Glutamatergic neuron (in vitro differentiated cells): ENCODE measurements around the gene ALPK1. TPM values are rescaled to one million over a fixed set of nuclear protein-coding genes. Genes with fewer than 3 reads are reported as not detected.

Experiments used
- DNase-seq: peaks from one replicate; pipeline ENCODE4 v3.0.0; 2022
- H3K27ac Mint-ChIP-seq: one replicate; pipeline ENCODE4 v1.8.0; 2020; ENCODE audit warnings: mild to moderate bottlenecking, mixed read lengths, inconsistent platforms; ENCODE audit not compliant: unreplicated experiment
- H3K27me3 Mint-ChIP-seq: one replicate; pipeline ENCODE4 v1.8.0; 2020; ENCODE audit warnings: mild to moderate bottlenecking, moderate library complexity, mixed read lengths, inconsistent platforms; ENCODE audit not compliant: unreplicated experiment
- H3K36me3 Mint-ChIP-seq: one replicate; pipeline ENCODE4 v1.8.0; 2020; ENCODE audit warnings: mild to moderate bottlenecking, mixed read lengths, inconsistent platforms; ENCODE audit not compliant: unreplicated experiment
- H3K4me1 Mint-ChIP-seq: one replicate; pipeline ENCODE4 v1.8.0; 2020; ENCODE audit warnings: mild to moderate bottlenecking, low read depth, mixed read lengths, inconsistent platforms; ENCODE audit not compliant: unreplicated experiment
- H3K4me3 Mint-ChIP-seq: one replicate; pipeline ENCODE4 v1.8.0; 2020; ENCODE audit warnings: mild to moderate bottlenecking, mixed read lengths, inconsistent platforms; ENCODE audit not compliant: unreplicated experiment
- H3K9me3 Mint-ChIP-seq: one replicate; pipeline ENCODE4 v1.8.0; 2020; ENCODE audit warnings: mild to moderate bottlenecking, moderate library complexity, mixed read lengths, inconsistent platforms; ENCODE audit not compliant: unreplicated experiment
- CTCF ChIP-seq: fragments of 200-600 bp; sonication (generic); IDR thresholded peaks from one replicate; pipeline ENCODE4 v1.5.0; 2021; ENCODE audit not compliant: partially characterized antibody, unreplicated experiment
- total RNA-seq: library from RNA; stranded (reverse); fragmentation: NEBNext Ultra II Directional; extraction: Animal tissue kit (Norgen Biotek cat#: 25700); gene quantifications from one replicate; pipeline ENCODE4 v1.2.1, GENCODE V29; 2021; ENCODE audit not compliant: unreplicated experiment

ALPK1 gene
- total RNA-seq, 1 donor from 2014 or later, result 0.86 TPM

GRCh38 chr4:112329672-112330375 is 32.7 kb downstream of the ALPK1 start:
- Mint-ChIP-seq H3K27ac (peak overlapping the region; percentile 81), H3K27me3 (peaks cover 6% of the 10 kb centered on the region), H3K4me1 (peaks cover 51% of the 10 kb centered on the region), H3K9me3 (peaks cover 6% of the 10 kb centered on the region), H3K4me3 (no peak overlapping the region), H3K36me3 (no peaks in the 10 kb centered on the region)
- DNase-seq, result no peak
- TF ChIP-seq CTCF, result no peak

GRCh38 chr4:112330921-112331320 is 33.8 kb downstream of the ALPK1 start:
- H3K36me3 Mint-ChIP-seq, result no peaks in the 10 kb centered on the region
- no peak for DNase-seq
- peaks cover 6% of the 10 kb centered on the region for H3K27me3 Mint-ChIP-seq
- peak overlapping the region; percentile 81 for H3K27ac Mint-ChIP-seq
- peaks cover 44% of the 10 kb centered on the region for H3K4me1 Mint-ChIP-seq
- no peak for TF ChIP-seq CTCF
- H3K4me3 Mint-ChIP-seq, result peak overlapping the region; percentile 51
- peaks cover 3% of the 10 kb centered on the region for H3K9me3 Mint-ChIP-seq

GRCh38 chr4:112332398-112332797 is 35.2 kb downstream of the ALPK1 start:
- Mint-ChIP-seq H3K9me3 (peaks cover 3% of the 10 kb centered on the region), H3K27me3 (peaks cover 6% of the 10 kb centered on the region), H3K27ac (no peak overlapping the region), H3K4me3 (no peak overlapping the region), H3K36me3 (no peaks in the 10 kb centered on the region), H3K4me1 (peaks cover 41% of the 10 kb centered on the region)
- no peak for TF ChIP-seq CTCF
- DNase-seq, result no peak

GRCh38 chr4:112340023-112340422 is 42.9 kb downstream of the ALPK1 start:
- DNase-seq, result no peak
- Mint-ChIP-seq H3K9me3 (no peaks in the 10 kb centered on the region), H3K4me1 (peaks cover 47% of the 10 kb centered on the region), H3K36me3 (no peaks in the 10 kb centered on the region), H3K27me3 (peaks cover 3% of the 10 kb centered on the region), H3K27ac (peak overlapping the region; percentile 92), H3K4me3 (no peak overlapping the region)
- TF ChIP-seq CTCF, result no peak

- peaks cover 3% of the 10 kb centered on the region for H3K27me3 Mint-ChIP-seq
- H3K36me3 Mint-ChIP-seq, result no peaks in the 10 kb centered on the region
- H3K9me3 Mint-ChIP-seq, result no peaks in the 10 kb centered on the region
- H3K4me3 Mint-ChIP-seq, result peak overlapping the region; percentile 53
- peak overlapping the region; percentile 92 for H3K27ac Mint-ChIP-seq
- H3K4me1 Mint-ChIP-seq, result peaks cover 50% of the 10 kb centered on the region
- TF ChIP-seq CTCF, result no peak
- DNase-seq, result no peak
These were observed 43.9 kb downstream of the ALPK1 start for GRCh38 chr4:112341033-112341432.
